SIG-M5 treated with dmso at 0.1 percent for 504 hours (cell line): ENCODE measurements around the gene TIPRL.
"Not testable (repeated sequence)": the region's sequence is repeated elsewhere in the genome, so short reads cannot be mapped to it uniquely, and the experiment has no call there.

Experiments used
- DNase-seq: peaks from one replicate; lab custom pipeline; 2025; ENCODE audit not compliant: unreplicated experiment; lab: John Stamatoyannopoulos, UW

The TIPRL gene

GRCh38 chr1:168157638-168158037 lies 21.1 kb upstream of the TIPRL start:
- DNase-seq, result no peak

GRCh38 chr1:168159251-168159650 lies 19.5 kb upstream of the TIPRL start:
- no peak for DNase-seq

GRCh38 chr1:168159979-168160378 lies 18.8 kb upstream of the TIPRL start:
- DNase-seq, result no peak

- no peak for DNase-seq
Observed at GRCh38 chr1:168161459-168161858, 17.3 kb upstream of the TIPRL start.

- DNase-seq, result peak; percentile 10
Observed at GRCh38 chr1:168163670-168164069, 15.1 kb upstream of the TIPRL start.

- DNase-seq, result no peak
Observed at GRCh38 chr1:168164771-168165170, 14.0 kb upstream of the TIPRL start.

GRCh38 chr1:168167806-168168205 lies 11.0 kb upstream of the TIPRL start:
- DNase-seq, result no peak

GRCh38 chr1:168170564-168171508 lies 7.9 kb upstream of the TIPRL start:
- no peak for DNase-seq

GRCh38 chr1:168172250-168172915 lies 6.4 kb upstream of the TIPRL start:
- no peak for DNase-seq

- DNase-seq, result no peak
Observed at GRCh38 chr1:168178227-168178637, 530 bp upstream of the TIPRL start.

- DNase-seq, result peak; percentile 21
Observed at GRCh38 chr1:168179438-168180147, 831 bp downstream of the TIPRL start.

GRCh38 chr1:168180148-168180524 lies 1.4 kb downstream of the TIPRL start:
- peak; percentile 25 for DNase-seq

GRCh38 chr1:168181063-168181720 lies 2.4 kb downstream of the TIPRL start:
- DNase-seq, result not testable (repeated sequence)

- DNase-seq, result no peak
Observed at GRCh38 chr1:168187177-168187576, 8.4 kb downstream of the TIPRL start.

GRCh38 chr1:168190403-168190802 lies 11.6 kb downstream of the TIPRL start:
- no peak for DNase-seq

- DNase-seq, result no peak
Observed at GRCh38 chr1:168195199-168196135, 16.7 kb downstream of the TIPRL start.

GRCh38 chr1:168199056-168199455 lies 20.3 kb downstream of the TIPRL start:
- DNase-seq, result no peak

- DNase-seq, result peak; percentile 34
Observed at GRCh38 chr1:168202941-168203654, 24.3 kb downstream of the TIPRL start.

- DNase-seq, result no peak
Observed at GRCh38 chr1:168206111-168206510, 27.3 kb downstream of the TIPRL start.
